Esophagus muscularis mucosa (tissue), 4 donors: ENCODE data around the gene ZFPM1. TPM values are rescaled to one million over a fixed set of nuclear protein-coding genes. Genes with fewer than 3 reads are reported as not detected.

Experiments
- DNase-seq: peaks from one replicate; pipeline ENCODE4 v3.0.0-alpha.2; 2017; ENCODE audit errors: extremely low spot score
- H3K27ac ChIP-seq, 4 donors: fragments of 200-600 bp; sonication (generic); replicated peaks in 1 of 4; 1 replicate in 3 of 4; 2 replicates in 1 of 4; pipeline ENCODE4 v1.5.1; 2016 to 2019; ENCODE audit warnings: mild to moderate bottlenecking in 1 of 4
- H3K27me3 ChIP-seq, 4 donors: fragments of 200-600 bp; sonication (generic); one replicate each; pipeline versions ENCODE4 v1.5.1 to v1.6.0; 2016 to 2019
- H3K36me3 ChIP-seq, 4 donors: fragments of 200-600 bp; sonication (generic); one replicate each; pipeline ENCODE4 v1.5.1; 2016 to 2019
- H3K4me1 ChIP-seq, 4 donors: fragments of 200-600 bp; sonication (generic); one replicate each; pipeline ENCODE4 v1.5.1; 2016 to 2019
- H3K4me3 ChIP-seq, 4 donors: fragments of 200-600 bp; sonication (generic); 1 replicate in 2 of 4; 2 replicates in 2 of 4; pipeline ENCODE4 v1.5.1; 2016 to 2019; ENCODE audit warnings: mild to moderate bottlenecking in 4 of 4, moderate library complexity in 1 of 4
- H3K9me3 ChIP-seq, 4 donors: fragments of 200-600 bp; sonication (generic); 1 replicate in 3 of 4; 2 replicates in 1 of 4; pipeline ENCODE4 v1.5.1; 2016 to 2019
- CTCF ChIP-seq, 3 experiments: fragments of 200-600 bp in 2 of 3; fragments of 450-650 bp in 1 of 3; sonication (generic) in 2 of 3; IDR thresholded peaks; one replicate each; pipeline ENCODE4 v1.5.1; 2017 to 2019; ENCODE audit warnings: antibody characterized with exemption in 3 of 3, mild to moderate bottlenecking in 2 of 3, moderate library complexity in 1 of 3
- EP300 ChIP-seq: sonication (generic); formaldehyde crosslinking; IDR thresholded peaks from one replicate; pipeline ENCODE4 v1.6.1; 2017; ENCODE audit warnings: antibody characterized with exemption
- POLR2A ChIP-seq: fragments of 450-650 bp; IDR thresholded peaks from one replicate; pipeline ENCODE4 v1.6.1; 2017; ENCODE audit warnings: antibody characterized with exemption, moderate library complexity, mild to moderate bottlenecking, low read depth
- POLR2AphosphoS5 ChIP-seq, 2 donors: sonication (generic); formaldehyde crosslinking; IDR thresholded peaks; one replicate each; pipeline ENCODE4 v1.6.1; 2017; ENCODE audit warnings: antibody characterized with exemption in 2 of 2
- WGBS: methylation state at CpG from one replicate; pipeline ENCODE4 v1.1.5; 2018; 5-methylcytosine and 5-hydroxymethylcytosine counted together
- intact Hi-C: fragments of 100-400 bp; cut with DNase I; formaldehyde crosslinking; loops from one replicate; pipeline ENCODE4 v1.15.1; 2023
- total RNA-seq, 4 donors: library from RNA; depleted of rRNA; stranded (reverse); fragments of >200 nt; gene quantifications; one replicate each; pipeline versions ENCODE4 v1.1.0 to v1.2.1, GENCODE V29; 2016

Gene ZFPM1
- total RNA-seq, 4 donors from 2014 or later = 0.42 to 1.4 (median 1.0) TPM

GRCh38 chr16:88553739-88554138 is 100.7 kb downstream of the ZFPM1 start:
- peaks cover 2 to 11% (median 6%) of the 10 kb centered on the region in 4 donors for H3K4me1 ChIP-seq
- TF ChIP-seq POLR2A = no peak
- no peak for TF ChIP-seq CTCF (IDR thresholded peaks at IDR 0.05)
- no peak for TF ChIP-seq POLR2AphosphoS5 (IDR thresholded peaks at IDR 0.05)
- TF ChIP-seq EP300 = no peak
- DNase-seq = no peak
- WGBS = 75% methylated on average over 16 of the region's 16 CpGs
- no peak overlapping the region for H3K27ac ChIP-seq
- no peak overlapping the region for H3K4me3 ChIP-seq
- H3K9me3 ChIP-seq = no peaks in the 10 kb centered on the region
- H3K36me3 ChIP-seq = no peaks in the 10 kb centered on the region
- H3K27me3 ChIP-seq = peaks cover 0 to 55% (median 2%) of the 10 kb centered on the region in 4 donors
- intact Hi-C loops = no loop called here

GRCh38 chr16:88554711-88555264 is 101.7 kb downstream of the ZFPM1 start:
- intact Hi-C loops = no loop called here
- H3K27me3 ChIP-seq = peaks cover 0 to 63% (median 2%) of the 10 kb centered on the region in 4 donors
- 72% methylated on average over 14 of the region's 15 CpGs for WGBS
- peaks cover 5 to 19% (median 12%) of the 10 kb centered on the region in 4 donors for H3K4me1 ChIP-seq
- no peak overlapping the region for H3K27ac ChIP-seq
- no peaks in the 10 kb centered on the region for H3K36me3 ChIP-seq
- H3K9me3 ChIP-seq = no peaks in the 10 kb centered on the region
- TF ChIP-seq EP300 (no peak), POLR2A (no peak), POLR2AphosphoS5 (IDR thresholded peaks at IDR 0.05) (no peak), CTCF (IDR thresholded peaks at IDR 0.05) (no peak)
- DNase-seq = no peak
- H3K4me3 ChIP-seq = no peak overlapping the region

GRCh38 chr16:88556294-88556988 is 103.4 kb downstream of the ZFPM1 start:
- DNase-seq = no peak
- Histone ChIP-seq H3K36me3 (no peaks in the 10 kb centered on the region), H3K9me3 (no peaks in the 10 kb centered on the region), H3K27ac (no peak overlapping the region), H3K4me1 (peaks cover 2 to 13% (median 7%) of the 10 kb centered on the region in 4 donors), H3K27me3 (peaks cover 0 to 76% (median 2%) of the 10 kb centered on the region in 4 donors), H3K4me3 (no peak overlapping the region)
- 75% methylated on average over 14 of the region's 15 CpGs for WGBS
- intact Hi-C loops = no loop called here
- TF ChIP-seq EP300 (no peak), POLR2A (no peak), CTCF (IDR thresholded peaks at IDR 0.05) (no peak), POLR2AphosphoS5 (IDR thresholded peaks at IDR 0.05) (no peak)

GRCh38 chr16:88558457-88559442 is 105.7 kb downstream of the ZFPM1 start:
- H3K27me3 ChIP-seq = peaks cover 0 to 68% (median 2%) of the 10 kb centered on the region in 4 donors
- DNase-seq = no peak
- H3K27ac ChIP-seq = no peak overlapping the region
- no peak overlapping the region for H3K4me3 ChIP-seq
- intact Hi-C loops = no loop called here
- no peaks in the 10 kb centered on the region for H3K36me3 ChIP-seq
- H3K4me1 ChIP-seq = peaks cover 8 to 20% (median 14%) of the 10 kb centered on the region in 4 donors
- no peaks in the 10 kb centered on the region for H3K9me3 ChIP-seq
- WGBS = 59% methylated on average over 28 of the region's 45 CpGs
- no peak for TF ChIP-seq POLR2A
- peak in 1 of 2 donors; percentile 42 for TF ChIP-seq POLR2AphosphoS5 (IDR thresholded peaks at IDR 0.05)
- no peak for TF ChIP-seq EP300
- TF ChIP-seq CTCF (IDR thresholded peaks at IDR 0.05) = peak in 2 of 3 experiments; percentile 22 to 47
